Measurements from ENCODE around the gene ZDBF2. TPM values are rescaled to one million over a fixed set of nuclear protein-coding genes. Genes with fewer than 3 reads are reported as not detected.
A peak's percentile ranks its signal among the peaks of the same experiment; 100 is the strongest.
"Not testable (repeated sequence)": the region's sequence is repeated elsewhere in the genome, so short reads cannot be mapped to it uniquely, and the experiment has no call there.

The ZDBF2 gene
- total RNA-seq = 41.4 and 42.9 TPM in 2 replicates
- long read RNA-seq, full-length matches to known transcripts = 16 of 63 reads
- long read RNA-seq, partial matches to known transcripts = 3 of 63 reads
- long read RNA-seq, other reads (novel, unspliced or antisense) = 44 of 63 reads

- Mint-ChIP-seq H3K27ac (peak within 1 kb of the TSS; percentile 99), H3K36me3 (ENCODE audit: insufficient read depth) (no peaks in the 10 kb centered on the region), H3K4me1 (ENCODE audit: low read depth) (peaks cover 26% of the 10 kb centered on the region), H3K4me3 (ENCODE audit: low read depth) (peak within 1 kb of the TSS; percentile 91), H3K9me3 (ENCODE audit: low read depth) (no peaks in the 10 kb centered on the region), H3K27me3 (peaks cover 5% of the 10 kb centered on the region)
- peak; percentile 65 for DNase-seq (ENCODE audit: low spot score, unreplicated experiment)
- no peak for TF ChIP-seq CTCF (IDR thresholded peaks at IDR 0.05; ENCODE audit: unreplicated experiment)
These were observed at the start of gene ZDBF2 for GRCh38 chr2:206274434-206275311. Gene ZDBF2, plus strand, starts transcription at chr2:206274663. Its CDS starts 7,187 bp downstream, at chr2:206281850.

- DNase-seq (ENCODE audit: low spot score, unreplicated experiment) = no peak
- Mint-ChIP-seq H3K27ac (no peak overlapping the region), H3K36me3 (ENCODE audit: insufficient read depth) (no peaks in the 10 kb centered on the region), H3K4me1 (ENCODE audit: low read depth) (no peaks in the 10 kb centered on the region), H3K9me3 (ENCODE audit: low read depth) (peaks cover 6% of the 10 kb centered on the region), H3K4me3 (ENCODE audit: low read depth) (no peak overlapping the region), H3K27me3 (no peaks in the 10 kb centered on the region)
- no peak for TF ChIP-seq CTCF (IDR thresholded peaks at IDR 0.05; ENCODE audit: unreplicated experiment)
These were observed 48.8 kb upstream of the ZDBF2 start for GRCh38 chr2:206225435-206226232.

- not testable (repeated sequence) for H3K4me1 Mint-ChIP-seq (ENCODE audit: low read depth); H3K9me3 Mint-ChIP-seq (ENCODE audit: low read depth); H3K36me3 Mint-ChIP-seq (ENCODE audit: insufficient read depth); H3K4me3 Mint-ChIP-seq (ENCODE audit: low read depth); H3K27me3 Mint-ChIP-seq; H3K27ac Mint-ChIP-seq; DNase-seq (ENCODE audit: low spot score, unreplicated experiment)
These were observed 45.8 kb upstream of the ZDBF2 start for GRCh38 chr2:206228636-206229035.

GRCh38 chr2:206229642-206230041, 44.8 kb upstream of the ZDBF2 start:
- Mint-ChIP-seq H3K4me3 (ENCODE audit: low read depth) (no peak overlapping the region), H3K27ac (no peak overlapping the region), H3K36me3 (ENCODE audit: insufficient read depth) (no peaks in the 10 kb centered on the region), H3K27me3 (no peaks in the 10 kb centered on the region), H3K9me3 (ENCODE audit: low read depth) (no peaks in the 10 kb centered on the region), H3K4me1 (ENCODE audit: low read depth) (peaks cover 5% of the 10 kb centered on the region)
- no peak for TF ChIP-seq CTCF (IDR thresholded peaks at IDR 0.05; ENCODE audit: unreplicated experiment)
- no peak for DNase-seq (ENCODE audit: low spot score, unreplicated experiment)

- Mint-ChIP-seq H3K4me3 (ENCODE audit: low read depth) (no peak overlapping the region), H3K27me3 (no peaks in the 10 kb centered on the region), H3K36me3 (ENCODE audit: insufficient read depth) (no peaks in the 10 kb centered on the region), H3K4me1 (ENCODE audit: low read depth) (peaks cover 5% of the 10 kb centered on the region), H3K27ac (no peak overlapping the region), H3K9me3 (ENCODE audit: low read depth) (no peaks in the 10 kb centered on the region)
- no peak for TF ChIP-seq CTCF (IDR thresholded peaks at IDR 0.05; ENCODE audit: unreplicated experiment)
- DNase-seq (ENCODE audit: low spot score, unreplicated experiment) = no peak
These were observed 44.3 kb upstream of the ZDBF2 start for GRCh38 chr2:206230060-206230762.
